OCI-LY1 (cell line): Measurements from ENCODE around the gene HOXD10.

Experiments used
- H2AFZ ChIP-seq: fragments of 200-600 bp; sonication (generic), shearing (Covaris generic); 2 replicates; pipeline ENCODE4 v1.6.0; 2014; ENCODE audit warnings: antibody characterized with exemption, mild to moderate bottlenecking, low read length
- H3F3A ChIP-seq: fragments of 200-600 bp; sonication (generic), shearing (Covaris generic); 2 replicates; pipeline ENCODE4 v1.6.0; 2014; ENCODE audit warnings: mild to moderate bottlenecking, antibody characterized with exemption, low read length, moderate library complexity; ENCODE audit not compliant: insufficient read depth
- H3K27ac ChIP-seq: fragments of 200-600 bp; sonication (generic); 2 replicates; pipeline ENCODE4 v1.5.1; 2014; ENCODE audit warnings: low read length, mixed run types, mild to moderate bottlenecking, low read depth; ENCODE audit not compliant: poor library complexity, severe bottlenecking
- H3K27me3 ChIP-seq: fragments of 200-600 bp; sonication (generic); 2 replicates; pipeline ENCODE4 v1.6.0; 2014; ENCODE audit warnings: antibody characterized with exemption, mild to moderate bottlenecking, low read length, moderate library complexity; ENCODE audit not compliant: insufficient read depth
- H3K36me3 ChIP-seq: fragments of 200-600 bp; sonication (generic); 2 replicates; pipeline ENCODE4 v1.6.1; 2014; ENCODE audit warnings: mild to moderate bottlenecking, antibody characterized with exemption, low read length, moderate library complexity, mixed read lengths; ENCODE audit not compliant: insufficient read depth
- H3K4me1 ChIP-seq: fragments of 200-600 bp; sonication (generic); 2 replicates; pipeline ENCODE4 v1.5.1; 2014; ENCODE audit warnings: mild to moderate bottlenecking, low read length, moderate library complexity; ENCODE audit not compliant: insufficient read depth, severe bottlenecking
- H3K4me2 ChIP-seq: fragments of 200-600 bp; sonication (generic), shearing (Covaris generic); 2 replicates; pipeline ENCODE4 v1.6.1; 2014; ENCODE audit warnings: low read length
- H3K4me3 ChIP-seq: fragments of 200-600 bp; sonication (generic); 2 replicates; pipeline ENCODE4 v1.5.1; 2014; ENCODE audit warnings: low read length, low read depth, mild to moderate bottlenecking, mixed read lengths; ENCODE audit not compliant: poor library complexity, severe bottlenecking
- H3K79me2 ChIP-seq: fragments of 200-600 bp; shearing (Covaris generic); 2 replicates; pipeline ENCODE4 v1.6.1; 2016; ENCODE audit warnings: mixed run types, low read length, mixed read lengths; ENCODE audit not compliant: insufficient read depth
- H3K9ac ChIP-seq: fragments of 200-600 bp; sonication (generic), shearing (Covaris generic); 2 replicates; pipeline ENCODE4 v1.6.1; 2014; ENCODE audit warnings: mild to moderate bottlenecking, low read length, mixed read lengths
- H3K9me2 ChIP-seq: fragments of 200-600 bp; sonication (generic), shearing (Covaris generic); 2 replicates; pipeline ENCODE4 v1.6.1; 2014; ENCODE audit warnings: low read depth, mild to moderate bottlenecking, low read length, mixed read lengths
- H3K9me3 ChIP-seq: fragments of 200-600 bp; shearing (Covaris generic); 2 replicates; pipeline ENCODE4 v1.6.1; 2014; ENCODE audit warnings: low read length, mixed read lengths
- H4K20me1 ChIP-seq: fragments of 200-600 bp; sonication (generic), shearing (Covaris generic); 2 replicates; pipeline ENCODE4 v1.6.0; 2016; ENCODE audit warnings: mild to moderate bottlenecking, low read length; ENCODE audit not compliant: insufficient read depth
- EZH2 ChIP-seq: fragments of 200-600 bp; sonication (generic), shearing (Covaris generic); IDR thresholded peaks from 2 replicates; pipeline ENCODE4 v1.8.0; 2017; ENCODE audit warnings: borderline replicate concordance, mixed run types, mild to moderate bottlenecking, antibody characterized with exemption, low read length, moderate library complexity, mixed read lengths
- TF ChIP-seq, protein P1 (sequence below): fragments of 200-600 bp; sonication (generic), shearing (Covaris generic); IDR thresholded peaks from 2 replicates; pipeline ENCODE4 v1.5.1; 2017; ENCODE audit warnings: mild to moderate bottlenecking, antibody characterized with exemption, low read length, moderate library complexity, mixed read lengths

HOXD10 gene

DNA sequence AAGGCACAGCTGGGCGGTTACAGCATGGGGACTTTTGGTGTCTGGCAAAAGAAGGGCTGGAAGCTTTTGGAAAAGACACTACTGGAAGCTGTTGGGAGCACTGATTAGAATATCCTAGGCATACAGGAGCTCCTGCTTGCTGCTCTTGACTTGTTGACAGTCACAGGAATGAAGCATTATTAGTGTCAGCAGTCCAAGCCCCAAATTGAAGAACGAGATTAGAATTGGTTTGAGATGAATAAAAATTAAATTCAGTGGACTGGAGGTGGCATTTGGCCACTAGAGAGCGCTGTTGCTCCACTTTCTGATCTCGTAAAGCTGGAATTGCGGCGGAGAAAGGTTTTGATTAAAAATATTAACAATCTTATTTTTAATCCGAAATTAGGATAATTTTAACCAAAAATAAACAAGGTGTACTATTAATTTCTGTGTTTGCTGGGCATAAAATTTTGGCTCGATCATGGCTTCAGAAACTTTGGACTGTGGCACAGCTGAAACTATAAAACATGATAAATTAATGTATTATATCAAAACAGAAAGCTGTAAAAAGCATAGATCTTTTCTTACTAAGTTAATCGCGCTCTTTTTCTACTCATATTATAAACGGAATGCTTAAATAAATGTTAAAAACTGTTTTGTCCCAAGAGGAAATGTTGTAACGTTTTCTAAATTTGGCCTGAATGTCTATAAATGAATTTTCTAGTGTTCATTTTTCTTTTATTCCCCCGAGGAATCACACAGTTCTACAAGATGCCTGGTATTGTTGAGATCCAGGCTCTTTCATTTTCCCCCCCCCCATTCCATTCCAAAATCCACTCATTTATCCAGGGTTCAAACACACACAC lies 10.6 kb downstream of the HOXD10 start:
- no peak overlapping the region for H3K4me3 ChIP-seq
- H3K9ac ChIP-seq: no peak overlapping the region
- no peaks in the 10 kb centered on the region for H4K20me1 ChIP-seq
- H3K79me2 ChIP-seq: no peaks in the 10 kb centered on the region
- H3K36me3 ChIP-seq: no peaks in the 10 kb centered on the region
- no peak overlapping the region for H2AFZ ChIP-seq
- no peaks in the 10 kb centered on the region for H3K9me2 ChIP-seq
- H3K4me2 ChIP-seq: no peak overlapping the region
- H3K27me3 ChIP-seq: no peaks in the 10 kb centered on the region; the same call in none of the 2 replicates
- no peaks in the 10 kb centered on the region for H3K4me1 ChIP-seq
- no peaks in the 10 kb centered on the region for H3F3A ChIP-seq
- H3K27ac ChIP-seq: no peak overlapping the region
- no peak for TF ChIP-seq EZH2
- TF ChIP-seq, protein P1, sequence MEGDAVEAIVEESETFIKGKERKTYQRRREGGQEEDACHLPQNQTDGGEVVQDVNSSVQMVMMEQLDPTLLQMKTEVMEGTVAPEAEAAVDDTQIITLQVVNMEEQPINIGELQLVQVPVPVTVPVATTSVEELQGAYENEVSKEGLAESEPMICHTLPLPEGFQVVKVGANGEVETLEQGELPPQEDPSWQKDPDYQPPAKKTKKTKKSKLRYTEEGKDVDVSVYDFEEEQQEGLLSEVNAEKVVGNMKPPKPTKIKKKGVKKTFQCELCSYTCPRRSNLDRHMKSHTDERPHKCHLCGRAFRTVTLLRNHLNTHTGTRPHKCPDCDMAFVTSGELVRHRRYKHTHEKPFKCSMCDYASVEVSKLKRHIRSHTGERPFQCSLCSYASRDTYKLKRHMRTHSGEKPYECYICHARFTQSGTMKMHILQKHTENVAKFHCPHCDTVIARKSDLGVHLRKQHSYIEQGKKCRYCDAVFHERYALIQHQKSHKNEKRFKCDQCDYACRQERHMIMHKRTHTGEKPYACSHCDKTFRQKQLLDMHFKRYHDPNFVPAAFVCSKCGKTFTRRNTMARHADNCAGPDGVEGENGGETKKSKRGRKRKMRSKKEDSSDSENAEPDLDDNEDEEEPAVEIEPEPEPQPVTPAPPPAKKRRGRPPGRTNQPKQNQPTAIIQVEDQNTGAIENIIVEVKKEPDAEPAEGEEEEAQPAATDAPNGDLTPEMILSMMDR: peak; percentile 82
- no peaks in the 10 kb centered on the region for H3K9me3 ChIP-seq

DNA sequence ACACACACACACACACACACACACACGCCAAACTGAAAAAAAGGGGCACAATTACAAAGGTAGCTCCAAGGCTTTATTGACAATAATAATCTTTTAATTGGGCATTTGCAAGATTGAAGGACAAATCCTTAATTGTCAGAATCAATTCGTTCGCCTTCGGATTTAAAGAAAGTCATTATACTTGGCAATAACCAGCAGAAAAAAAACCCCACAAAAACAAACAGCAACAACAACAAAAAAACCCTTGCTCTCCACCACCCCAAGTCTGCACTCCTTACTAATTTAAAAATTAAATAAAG lies 11.1 kb downstream of the HOXD10 start:
- H3K36me3 ChIP-seq: no peaks in the 10 kb centered on the region
- no peak overlapping the region for H3K4me3 ChIP-seq
- no peak overlapping the region for H3K27ac ChIP-seq
- H3K79me2 ChIP-seq: no peaks in the 10 kb centered on the region
- no peaks in the 10 kb centered on the region for H4K20me1 ChIP-seq
- H2AFZ ChIP-seq: no peak overlapping the region
- H3K4me2 ChIP-seq: no peak overlapping the region
- no peaks in the 10 kb centered on the region for H3K4me1 ChIP-seq
- no peaks in the 10 kb centered on the region; the same call in none of the 2 replicates for H3K27me3 ChIP-seq
- H3F3A ChIP-seq: no peaks in the 10 kb centered on the region
- no peaks in the 10 kb centered on the region for H3K9me2 ChIP-seq
- H3K9me3 ChIP-seq: no peaks in the 10 kb centered on the region
- H3K9ac ChIP-seq: no peak overlapping the region
- no peak for TF ChIP-seq EZH2
- TF ChIP-seq, protein P1: no peak

DNA sequence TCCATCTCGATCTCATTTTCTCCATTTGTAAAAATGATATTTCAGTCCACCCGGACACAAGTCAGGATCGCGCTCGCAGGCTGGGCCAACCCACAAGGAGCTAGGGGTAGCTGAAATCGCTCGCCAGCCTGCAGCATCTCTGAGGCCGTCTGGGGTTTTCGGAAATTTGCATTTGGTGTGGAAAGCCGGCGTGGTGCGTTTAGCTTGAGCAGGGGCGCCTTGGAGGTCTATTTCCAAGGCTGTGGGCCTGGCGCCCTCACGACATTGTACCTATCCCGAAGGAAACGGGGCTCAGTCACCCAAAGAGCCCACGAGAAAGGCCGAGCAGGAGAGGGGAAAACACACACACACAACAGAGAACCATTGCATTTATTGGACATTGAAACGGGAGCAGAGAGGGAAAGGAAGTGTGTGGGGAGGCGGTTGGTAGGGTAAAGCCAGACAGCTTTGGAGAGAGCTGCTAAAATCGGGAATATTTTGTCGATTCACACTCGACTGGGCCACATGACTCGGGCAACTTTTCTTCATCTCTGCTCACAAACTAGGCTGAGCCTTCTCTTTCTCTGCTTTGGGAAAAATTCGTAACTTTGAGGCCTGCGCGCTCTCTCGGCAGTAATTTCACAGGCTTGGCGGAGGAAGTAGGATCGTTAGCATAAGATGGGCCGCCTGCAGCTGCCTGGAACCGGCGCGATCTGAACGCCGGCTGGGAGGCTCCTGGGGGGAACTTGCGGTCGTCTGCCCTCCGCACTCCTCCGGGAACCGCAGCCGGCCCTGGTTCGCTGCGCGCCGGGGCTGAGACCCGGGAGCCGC lies 11.8 kb downstream of the HOXD10 start:
- Histone ChIP-seq H3K27ac (no peak overlapping the region), H3K36me3 (no peaks in the 10 kb centered on the region), H3F3A (no peaks in the 10 kb centered on the region), H3K4me2 (no peak overlapping the region), H3K9ac (no peak overlapping the region), H3K4me3 (no peak overlapping the region), H3K9me3 (no peaks in the 10 kb centered on the region), H3K4me1 (no peaks in the 10 kb centered on the region), H3K27me3 (no peaks in the 10 kb centered on the region; the same call in none of the 2 replicates), H4K20me1 (no peaks in the 10 kb centered on the region), H3K9me2 (no peaks in the 10 kb centered on the region), H3K79me2 (no peaks in the 10 kb centered on the region), H2AFZ (no peak overlapping the region)
- TF ChIP-seq, protein P1: no peak
